Hepatocyte (in vitro differentiated cells): Measurements from ENCODE around the gene PDK2.
A peak's percentile ranks its signal among the peaks of the same experiment; 100 is the strongest.

ENCODE experiments used
- EZH2 ChIP-seq: fragments of 200-600 bp; sonication (generic); IDR thresholded peaks from 2 replicates; pipeline ENCODE4 v1.6.1; 2016; ENCODE audit warnings: antibody characterized with exemption, mild to moderate bottlenecking, borderline replicate concordance
- TF ChIP-seq, protein P1 (sequence below): fragments of 200-600 bp; sonication (generic); IDR thresholded peaks from 2 replicates; pipeline ENCODE4 v1.5.1; 2016; ENCODE audit warnings: antibody characterized with exemption, mild to moderate bottlenecking; ENCODE audit not compliant: poor library complexity

DNA sequence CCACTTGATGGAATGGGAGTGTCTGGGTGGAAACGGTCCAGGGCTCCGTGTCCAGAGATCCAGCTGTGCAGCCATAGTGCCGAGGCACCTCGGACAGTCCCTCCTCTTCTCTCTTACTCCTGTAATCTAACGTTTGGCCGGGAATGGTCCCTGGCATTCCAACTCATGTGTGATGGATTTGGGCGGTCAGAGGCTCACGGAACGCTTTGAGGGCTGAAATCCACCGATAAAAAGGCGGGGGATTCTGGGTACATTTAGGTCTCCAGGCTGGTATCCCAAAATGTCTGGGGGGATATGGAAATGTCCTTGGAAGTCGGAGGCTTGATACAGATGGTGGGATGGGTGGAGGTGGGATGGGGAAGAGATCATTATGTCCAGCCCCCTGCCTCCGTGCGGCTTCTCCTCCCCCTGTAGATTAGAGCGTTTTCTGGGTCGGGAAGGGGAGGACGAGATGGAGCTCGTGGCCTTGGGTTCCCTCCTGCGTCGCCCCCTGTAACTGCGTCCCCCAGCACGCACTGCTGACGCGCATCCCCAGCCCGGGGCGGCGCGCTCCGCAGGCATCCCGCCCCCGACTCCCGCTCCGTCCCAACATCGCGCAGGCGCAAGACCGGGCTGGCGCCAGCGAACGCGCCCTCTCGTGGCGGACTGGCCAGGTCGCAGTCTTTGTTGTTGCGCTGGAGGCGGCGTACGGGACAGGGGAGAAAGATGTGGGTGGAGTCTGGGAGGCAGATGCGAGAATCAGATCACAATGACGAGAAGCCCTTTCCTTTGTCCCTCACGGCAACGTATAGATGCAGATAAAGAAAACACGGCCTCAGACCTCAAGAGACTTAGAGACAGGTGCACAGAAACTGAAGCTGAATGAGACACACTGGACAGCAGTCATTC lies 66.1 kb downstream of the PDK2 start:
- TF ChIP-seq, protein P1, sequence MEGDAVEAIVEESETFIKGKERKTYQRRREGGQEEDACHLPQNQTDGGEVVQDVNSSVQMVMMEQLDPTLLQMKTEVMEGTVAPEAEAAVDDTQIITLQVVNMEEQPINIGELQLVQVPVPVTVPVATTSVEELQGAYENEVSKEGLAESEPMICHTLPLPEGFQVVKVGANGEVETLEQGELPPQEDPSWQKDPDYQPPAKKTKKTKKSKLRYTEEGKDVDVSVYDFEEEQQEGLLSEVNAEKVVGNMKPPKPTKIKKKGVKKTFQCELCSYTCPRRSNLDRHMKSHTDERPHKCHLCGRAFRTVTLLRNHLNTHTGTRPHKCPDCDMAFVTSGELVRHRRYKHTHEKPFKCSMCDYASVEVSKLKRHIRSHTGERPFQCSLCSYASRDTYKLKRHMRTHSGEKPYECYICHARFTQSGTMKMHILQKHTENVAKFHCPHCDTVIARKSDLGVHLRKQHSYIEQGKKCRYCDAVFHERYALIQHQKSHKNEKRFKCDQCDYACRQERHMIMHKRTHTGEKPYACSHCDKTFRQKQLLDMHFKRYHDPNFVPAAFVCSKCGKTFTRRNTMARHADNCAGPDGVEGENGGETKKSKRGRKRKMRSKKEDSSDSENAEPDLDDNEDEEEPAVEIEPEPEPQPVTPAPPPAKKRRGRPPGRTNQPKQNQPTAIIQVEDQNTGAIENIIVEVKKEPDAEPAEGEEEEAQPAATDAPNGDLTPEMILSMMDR: peak; percentile 99
- TF ChIP-seq EZH2: no peak
